Tibial artery (tissue), 4 donors: ENCODE measurements around the gene CERS6.
A peak's percentile ranks its signal among the peaks of the same experiment; 100 is the strongest.

Experiments used
- DNase-seq, 2 donors: peaks; one replicate each; pipeline ENCODE4 v3.0.0-alpha.2; 2019
- H3K27ac ChIP-seq, 2 donors: fragments of 200-600 bp; sonication (generic) in 1 of 2; 1 replicate in 1 of 2; 2 replicates in 1 of 2; pipeline ENCODE4 v1.5.1; 2018 to 2019; ENCODE audit warnings: mild to moderate bottlenecking in 1 of 2
- H3K27me3 ChIP-seq, 2 donors: fragments of 200-600 bp; sonication (generic) in 1 of 2; one replicate each; pipeline versions ENCODE4 v1.5.1 to v1.6.0; 2016 to 2019
- H3K36me3 ChIP-seq, 3 donors: fragments of 200-600 bp; sonication (generic) in 2 of 3; one replicate each; pipeline ENCODE4 v1.5.1; 2016 to 2019; ENCODE audit warnings: mild to moderate bottlenecking in 2 of 3
- H3K4me1 ChIP-seq, 4 donors: fragments of 200-600 bp; sonication (generic) in 2 of 4; 1 replicate in 3 of 4; 2 replicates in 1 of 4; pipeline ENCODE4 v1.5.1; 2016 to 2019
- H3K4me3 ChIP-seq, 2 donors: fragments of 200-600 bp; sonication (generic) in 1 of 2; 1 replicate in 1 of 2; 2 replicates in 1 of 2; pipeline ENCODE4 v1.5.1; 2018 to 2019; ENCODE audit warnings: mild to moderate bottlenecking in 2 of 2
- H3K9me3 ChIP-seq, 3 donors: fragments of 200-600 bp; sonication (generic) in 1 of 3; one replicate each; pipeline ENCODE4 v1.5.1; 2016 to 2019
- CTCF ChIP-seq, 2 experiments: fragments of 200-600 bp in 1 of 2; fragments of 450-650 bp in 1 of 2; IDR thresholded peaks; one replicate each; pipeline ENCODE4 v1.5.1; 2017 to 2019; ENCODE audit warnings: antibody characterized with exemption in 2 of 2, mild to moderate bottlenecking in 1 of 2, moderate library complexity in 1 of 2
- intact Hi-C: fragments of 100-400 bp; cut with DNase I; formaldehyde crosslinking; loops from one replicate; pipeline ENCODE4 v1.15.0; 2023; ENCODE audit warnings: low total_unique reads

Gene CERS6

GRCh38 chr2:168699844-168700417 is 243.9 kb downstream of the CERS6 start:
- Histone ChIP-seq H3K4me3 (no peak overlapping the region), H3K4me1 (peaks cover 0 to 5% (median 0%) of the 10 kb centered on the region in 4 donors), H3K27me3 (no peaks in the 10 kb centered on the region), H3K9me3 (no peaks in the 10 kb centered on the region), H3K36me3 (peaks cover 0 to 8% (median 0%) of the 10 kb centered on the region in 3 donors), H3K27ac (no peak overlapping the region)
- peak in 1 of 2 donors; percentile 30 for DNase-seq
- TF ChIP-seq CTCF (IDR thresholded peaks at IDR 0.05), result no peak
- intact Hi-C loops, result loop anchor here (10.0 kb wide), 1 partner anchor 245 kb away; the partner anchor contains the start of gene CERS6

- no peak for DNase-seq
- peaks cover 0 to 2% (median 0%) of the 10 kb centered on the region in 3 donors for H3K36me3 ChIP-seq
- peaks cover 0 to 5% (median 0%) of the 10 kb centered on the region in 4 donors for H3K4me1 ChIP-seq
- H3K4me3 ChIP-seq, result no peak overlapping the region
- intact Hi-C loops, result no loop called here
- no peak for TF ChIP-seq CTCF (IDR thresholded peaks at IDR 0.05)
- no peaks in the 10 kb centered on the region for H3K27me3 ChIP-seq
- H3K9me3 ChIP-seq, result no peaks in the 10 kb centered on the region
- no peak overlapping the region for H3K27ac ChIP-seq
Measured at GRCh38 chr2:168700615-168701245, 244.7 kb downstream of the CERS6 start.

GRCh38 chr2:168702579-168702978 is 246.5 kb downstream of the CERS6 start:
- peaks cover 0 to 5% (median 0%) of the 10 kb centered on the region in 4 donors for H3K4me1 ChIP-seq
- intact Hi-C loops, result no loop called here
- no peak for TF ChIP-seq CTCF (IDR thresholded peaks at IDR 0.05)
- no peaks in the 10 kb centered on the region for H3K9me3 ChIP-seq
- no peak overlapping the region for H3K27ac ChIP-seq
- H3K27me3 ChIP-seq, result no peaks in the 10 kb centered on the region
- H3K36me3 ChIP-seq, result no peaks in the 10 kb centered on the region
- H3K4me3 ChIP-seq, result no peak overlapping the region
- no peak for DNase-seq

GRCh38 chr2:168703926-168704325 is 247.9 kb downstream of the CERS6 start:
- H3K4me3 ChIP-seq, result no peak overlapping the region
- intact Hi-C loops, result no loop called here
- peaks cover 0 to 5% (median 0%) of the 10 kb centered on the region in 4 donors for H3K4me1 ChIP-seq
- no peak for TF ChIP-seq CTCF (IDR thresholded peaks at IDR 0.05)
- no peaks in the 10 kb centered on the region for H3K9me3 ChIP-seq
- DNase-seq, result no peak
- H3K36me3 ChIP-seq, result no peaks in the 10 kb centered on the region
- H3K27me3 ChIP-seq, result no peaks in the 10 kb centered on the region
- no peak overlapping the region for H3K27ac ChIP-seq

- peaks cover 0 to 3% (median 0%) of the 10 kb centered on the region in 4 donors for H3K4me1 ChIP-seq
- DNase-seq, result no peak
- no peaks in the 10 kb centered on the region for H3K36me3 ChIP-seq
- no peaks in the 10 kb centered on the region for H3K9me3 ChIP-seq
- no peak overlapping the region for H3K27ac ChIP-seq
- H3K27me3 ChIP-seq, result no peaks in the 10 kb centered on the region
- TF ChIP-seq CTCF (IDR thresholded peaks at IDR 0.05), result peak in 1 of 2 experiments; percentile 21
- intact Hi-C loops, result no loop called here
- H3K4me3 ChIP-seq, result no peak overlapping the region
Measured at GRCh38 chr2:168705534-168706470, 249.7 kb downstream of the CERS6 start.
